ENCODE measurements around the gene RAB3IP. TPM values are rescaled to one million over a fixed set of nuclear protein-coding genes. Genes with fewer than 3 reads are reported as not detected.
A peak's percentile ranks its signal among the peaks of the same experiment; 100 is the strongest.

Gene RAB3IP
- total and polyA plus RNA-seq, 2 of the 4 experiments (the other 2 are of a cell fraction): 1.5 to 2.7 TPM

DNA sequence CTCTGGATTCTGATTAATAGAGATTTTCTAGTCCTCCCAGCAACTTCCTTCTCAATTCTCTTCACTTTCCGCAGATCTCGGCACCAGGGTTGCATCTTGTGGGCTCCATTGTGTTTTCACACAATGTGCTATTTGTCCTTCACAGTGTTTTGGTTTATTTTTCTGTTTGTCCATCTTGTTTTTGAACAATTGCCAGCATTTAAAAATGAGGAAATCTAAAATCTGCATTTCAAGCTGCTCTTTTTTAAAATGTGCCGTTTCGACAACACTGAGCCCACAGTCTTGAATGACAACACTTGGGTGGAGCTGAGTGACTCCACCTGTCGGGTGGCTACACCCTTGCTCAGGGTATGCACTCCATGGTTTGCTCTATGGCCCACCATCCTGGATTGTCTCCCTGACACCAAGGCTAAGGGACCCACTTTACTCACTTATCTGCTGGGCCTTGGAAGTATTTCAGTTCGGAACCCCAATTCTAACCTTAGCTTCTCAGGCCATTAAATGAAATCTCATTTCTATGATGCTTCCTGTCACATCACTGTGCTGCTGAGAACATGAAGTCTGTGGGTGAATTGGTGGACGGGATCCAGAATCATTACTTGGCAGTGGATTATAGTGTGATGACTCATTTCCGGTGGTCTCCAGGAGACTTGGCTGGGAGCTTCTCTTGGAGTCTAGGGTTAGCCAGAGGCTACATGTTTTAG, 82.9 kb downstream of the RAB3IP start:
- no peak overlapping the region for H2AK5ac ChIP-seq (ENCODE audit: low read depth, low read length)
- H3K4ac ChIP-seq (ENCODE audit: low read depth, low read length): no peak overlapping the region
- no peak overlapping the region for H2BK5ac ChIP-seq (ENCODE audit: low read depth, low read length, poor library complexity, severe bottlenecking)
- intact Hi-C loops (cut with micrococcal nuclease): no loop called here
- H3K9ac ChIP-seq (ENCODE audit: low read depth, low read length): no peak overlapping the region
- peak; percentile 29; the same call in 1 of the 2 replicates for TF ChIP-seq FOS (IDR thresholded peaks at IDR 0.05; ENCODE audit: low read depth, low read length)
- TF ChIP-seq RFX5 (IDR thresholded peaks at IDR 0.05; ENCODE audit: low read depth, low read length): no peak
- H3K4me3 ChIP-seq (ENCODE audit: insufficient read depth, low read depth, low read length): no peak overlapping the region
- H3K14ac ChIP-seq (replicated peaks; ENCODE audit: low read depth, low read length): 0 out of 2 replicates have a peak overlapping the region, but pooled peaks have one; percentile 18
- no TSS peak for BruUV-seq (replicated peaks)
- no CpG with 5 or more reads among the region's 8 CpGs for WGBS, 2 experiments (ENCODE audit: extremely low coverage in 2 of 2, insufficient read length in 1 of 2)
- no peaks in the 10 kb centered on the region for H3K79me1 ChIP-seq (ENCODE audit: low read depth in 1 of 2, low read length in 2 of 2)
- no peak overlapping the region for H4K5ac ChIP-seq (ENCODE audit: low read depth, low read length)
- H3K23ac ChIP-seq (ENCODE audit: low read depth, low read length): no peak overlapping the region
- H3K9me3 ChIP-seq (ENCODE audit: control insufficient read depth, insufficient read depth, low read length): no peaks in the 10 kb centered on the region
- H3K18ac ChIP-seq (ENCODE audit: low read depth, low read length): no peak overlapping the region
- H4K91ac ChIP-seq (ENCODE audit: insufficient read depth, low read depth, low read length): no peak overlapping the region
- H3K4me2 ChIP-seq (ENCODE audit: low read depth, low read length): peak overlapping the region; percentile 26; the same call in 1 of the 2 replicates
- no peak overlapping the region for H4K8ac ChIP-seq (ENCODE audit: low read depth in 2 of 2, low read length in 2 of 2)
- no peaks in the 10 kb centered on the region for H3K27me3 ChIP-seq (ENCODE audit: control insufficient read depth, insufficient read depth, low read length)
- ChIA-PET CTCF (interaction anchor here (1.1 kb wide), 1 partner anchor 8 kb away, joined by 3 read pairs; no protein-coding TSS in a partner anchor), POLR2A (ENCODE audit: unreplicated experiment) (interaction anchor here (0.7 kb wide), 1 partner anchor 411 kb away, joined by 4 read pairs; no protein-coding TSS in a partner anchor)
- no peak overlapping the region for H2BK120ac ChIP-seq (ENCODE audit: low read depth, low read length)
- dilution Hi-C loops (cut with HindIII; ENCODE audit: low sequenced_read_pairs, unreplicated experiment): no loop called here
- H2AFZ ChIP-seq (replicated peaks; ENCODE audit: low read length, poor library complexity): peak overlapping the region; percentile 74
- DNase-seq (peak; percentile 68), ATAC-seq (ENCODE audit: low read depth) (peak; percentile 56)
- no peaks in the 10 kb centered on the region for H4K20me1 ChIP-seq (ENCODE audit: insufficient read depth, low read length)
- peaks cover 3% of the 10 kb centered on the region; the same call in 1 of the 2 replicates for H3K4me1 ChIP-seq (ENCODE audit: control insufficient read depth, insufficient read depth, low read length)
- H2BK15ac ChIP-seq (ENCODE audit: low read depth, low read length): no peak overlapping the region
- no peak overlapping the region for H3K27ac ChIP-seq (ENCODE audit: insufficient read depth, low read length)
- H3K9me1 ChIP-seq (ENCODE audit: insufficient read depth, low read length): no peaks in the 10 kb centered on the region
- H3K56ac ChIP-seq (ENCODE audit: extremely low read depth, insufficient read depth, low read length): no peak overlapping the region
- H2AK9ac ChIP-seq (replicated peaks; ENCODE audit: low read depth, low read length, poor library complexity): no peak overlapping the region
- in situ Hi-C loops (cut with MboI; ENCODE audit: low sequenced_read_pairs): no loop called here
- H2BK20ac ChIP-seq (ENCODE audit: low read depth, low read length): no peak overlapping the region
- no peaks in the 10 kb centered on the region for H3K36me3 ChIP-seq (ENCODE audit: control insufficient read depth, insufficient read depth, low read length)
